GM23338 (cell line): ENCODE data around the gene TTC28.

ENCODE experiments used
- CTCF ChIP-seq, 2 experiments: fragments of 200-600 bp in 1 of 2; sonication (generic) in 1 of 2; conservative IDR thresholded peaks; 2 replicates each; pipeline versions ENCODE4 v1.5.1 to v1.6.1; 2016 to 2017; ENCODE audit warnings: antibody characterized with exemption in 2 of 2, low read depth in 2 of 2, mild to moderate bottlenecking in 2 of 2, moderate library complexity in 1 of 2
- EZH2 ChIP-seq: fragments of 200-600 bp; sonication (generic); IDR thresholded peaks from one replicate; pipeline ENCODE4 v1.8.0; 2017; ENCODE audit warnings: antibody characterized with exemption, mild to moderate bottlenecking, low read depth; ENCODE audit not compliant: unreplicated experiment
- EZH2phosphoT487 ChIP-seq: fragments of 200-600 bp; sonication (generic); IDR thresholded peaks from one replicate; pipeline ENCODE4 v1.8.1; 2018; ENCODE audit warnings: antibody characterized with exemption; ENCODE audit not compliant: unreplicated experiment
- JUNB ChIP-seq: IDR thresholded peaks from one replicate; pipeline ENCODE4 v1.6.1; 2016; ENCODE audit warnings: antibody characterized with exemption; ENCODE audit not compliant: unreplicated experiment
- NANOG ChIP-seq: IDR thresholded peaks from 2 replicates; pipeline ENCODE4 v1.6.1; 2016; ENCODE audit warnings: antibody characterized with exemption, borderline replicate concordance
- POLR2AphosphoS5 ChIP-seq: IDR thresholded peaks from 2 replicates; pipeline ENCODE4 v1.6.1; 2016; ENCODE audit warnings: antibody characterized with exemption, low read depth
- REST ChIP-seq: IDR thresholded peaks from one replicate; pipeline ENCODE4 v1.6.1; 2018; ENCODE audit warnings: antibody characterized with exemption; ENCODE audit not compliant: unreplicated experiment
- ZNF114 ChIP-seq: fragments of 250-450 bp; sonication (Bioruptor Pico); IDR thresholded peaks from 2 replicates; pipeline ENCODE4 v1.5.0; 2020; ENCODE audit warnings: mild to moderate bottlenecking, moderate library complexity

- TF ChIP-seq POLR2AphosphoS5 (no peak), CTCF (conservative IDR thresholded peaks at IDR 0.05; ENCODE audit: low read depth in 2 of 2) (no peak), EZH2phosphoT487 (no peak), EZH2 (no peak), JUNB (no peak), REST (no peak), ZNF114 (CRISPR knock-in tag) (no peak), NANOG (no peak)
Observed at GRCh38 chr22:28001171-28001835, 678.3 kb downstream of the TTC28 start.
